Measurements from ENCODE around the gene SPATA4.

Gene SPATA4

GRCh38 chr4:176210579-176211296 is 15.4 kb upstream of the SPATA4 start:
- no peak for TF ChIP-seq CTCF (IDR thresholded peaks at IDR 0.05; ENCODE audit: borderline replicate concordance, insufficient read depth, low read depth, low read length)
- no peak overlapping the region for H3K4me3 ChIP-seq (ENCODE audit: low read depth, low read length)

DNA sequence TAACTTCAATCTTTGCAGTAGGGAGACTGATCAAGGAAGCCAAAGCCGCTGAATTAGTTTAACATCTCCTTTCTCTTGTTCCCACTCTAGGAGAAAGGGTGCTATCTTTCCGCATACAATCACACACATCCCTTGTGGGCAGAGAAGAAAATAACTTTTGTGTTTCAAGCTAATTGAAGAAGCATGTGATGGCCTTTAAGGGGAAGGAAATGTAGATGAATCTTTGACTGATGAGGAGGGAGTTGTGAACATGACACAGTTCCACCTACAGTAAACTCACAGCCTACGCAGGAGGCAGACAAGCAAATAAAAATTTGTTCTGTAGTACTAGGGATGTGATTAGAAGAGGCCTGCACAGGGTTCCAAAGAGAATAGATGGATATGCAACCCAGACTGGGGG is 14.7 kb upstream of the SPATA4 start:
- TF ChIP-seq CTCF (IDR thresholded peaks at IDR 0.05; ENCODE audit: borderline replicate concordance, insufficient read depth, low read depth, low read length) = no peak
- no peak overlapping the region for H3K4me3 ChIP-seq (ENCODE audit: low read depth, low read length)

GRCh38 chr4:176209535-176209934 is 14.2 kb upstream of the SPATA4 start:
- TF ChIP-seq CTCF (IDR thresholded peaks at IDR 0.05; ENCODE audit: borderline replicate concordance, insufficient read depth, low read depth, low read length) = no peak
- H3K4me3 ChIP-seq (ENCODE audit: low read depth, low read length) = no peak overlapping the region

- TF ChIP-seq CTCF (IDR thresholded peaks at IDR 0.05; ENCODE audit: borderline replicate concordance, insufficient read depth, low read depth, low read length) = no peak
- no peak overlapping the region for H3K4me3 ChIP-seq (ENCODE audit: low read depth, low read length)
These were observed 12.5 kb upstream of the SPATA4 start for GRCh38 chr4:176207839-176208238.

GRCh38 chr4:176205299-176205698 is 9.9 kb upstream of the SPATA4 start:
- H3K4me3 ChIP-seq (ENCODE audit: low read depth, low read length) = no peak overlapping the region
- no peak for TF ChIP-seq CTCF (IDR thresholded peaks at IDR 0.05; ENCODE audit: borderline replicate concordance, insufficient read depth, low read depth, low read length)

DNA sequence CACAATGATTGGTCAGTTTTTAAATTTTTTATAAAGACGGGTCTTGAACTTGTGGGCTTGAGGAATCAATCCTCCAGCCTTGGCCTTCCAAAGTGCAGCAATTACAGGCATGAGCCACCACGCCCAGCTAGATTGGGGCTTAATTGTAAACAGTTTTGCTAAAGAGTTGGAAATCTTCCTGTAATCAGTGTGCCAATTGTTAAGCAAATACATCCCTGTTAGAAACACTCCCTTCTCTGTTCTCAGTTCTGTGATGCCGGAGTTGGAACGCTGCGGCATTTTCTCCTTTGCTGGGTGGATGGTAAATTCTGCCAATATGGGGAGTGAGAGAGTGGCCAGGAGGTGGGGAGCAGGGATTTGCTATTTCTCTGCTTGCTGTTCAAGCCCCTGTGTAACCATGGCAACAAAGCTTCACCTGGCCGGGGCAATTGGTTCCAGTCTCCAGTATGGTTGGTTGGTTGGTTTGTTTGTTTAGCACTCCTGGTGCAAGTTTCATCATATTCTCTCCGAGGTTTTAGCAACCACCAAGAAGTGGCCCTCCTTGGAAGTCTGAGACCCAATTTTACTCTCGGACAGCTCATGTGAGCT is 3.0 kb upstream of the SPATA4 start:
- H3K4me3 ChIP-seq (ENCODE audit: low read depth, low read length) = no peak overlapping the region
- TF ChIP-seq CTCF (IDR thresholded peaks at IDR 0.05; ENCODE audit: borderline replicate concordance, insufficient read depth, low read depth, low read length) = no peak

DNA sequence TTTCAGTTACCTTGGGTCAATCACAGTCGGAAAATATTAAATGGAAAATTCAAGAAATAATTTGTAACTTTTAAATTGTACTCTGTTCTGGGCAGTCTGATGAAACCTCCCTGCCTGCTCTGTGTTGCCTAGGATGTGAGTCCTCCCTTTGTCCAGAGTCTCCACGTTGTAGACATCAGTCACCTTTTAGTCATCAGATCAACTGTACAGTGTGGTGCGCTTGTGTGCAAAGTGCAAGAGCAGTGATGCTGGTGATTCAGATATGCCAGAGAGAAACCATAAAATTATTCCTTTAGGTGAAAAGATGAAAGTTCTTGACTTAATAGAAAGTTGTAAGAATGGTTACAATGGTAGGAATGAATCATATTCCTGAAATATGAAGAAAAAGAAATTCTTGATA is 1.4 kb downstream of the SPATA4 start:
- no peak overlapping the region for H3K4me3 ChIP-seq (ENCODE audit: low read depth, low read length)
- no peak for TF ChIP-seq CTCF (IDR thresholded peaks at IDR 0.05; ENCODE audit: borderline replicate concordance, insufficient read depth, low read depth, low read length)

Measured in GM12875 (cell line).